ENCODE data around the gene SSBP2. TPM values are rescaled to one million over a fixed set of nuclear protein-coding genes. Genes with fewer than 3 reads are reported as not detected.

SSBP2 gene
- total and polyA plus RNA-seq, 2 of the 8 experiments (the other 6 are each of a cell fraction or from before 2014, with no cell fraction given) = 21.5 to 36.2 TPM

GRCh38 chr5:81418606-81419005 lies 332.3 kb downstream of the SSBP2 start:
- Histone ChIP-seq H3K9ac (replicated peaks in 1 of 4; ENCODE audit: extremely low read depth in 1 of 4, low read depth in 3 of 4, low read length in 3 of 4) (no peak overlapping the region), H3K4me3 (ENCODE audit: extremely low read depth in 1 of 4, insufficient read depth in 2 of 4, low read depth in 3 of 4, low read length in 4 of 4) (no peak overlapping the region), H3K36me3 (ENCODE audit: control insufficient read depth in 2 of 4, insufficient read depth in 4 of 4, low read length in 3 of 4) (no peaks in the 10 kb centered on the region), H3K4ac (replicated peaks; ENCODE audit: insufficient read length, low read depth, low read length) (no peak overlapping the region), H2BK120ac (replicated peaks; ENCODE audit: low read depth, low read length) (no peak overlapping the region), H3K23me2 (ENCODE audit: low read depth, low read length) (no peaks in the 10 kb centered on the region), H3K14ac (ENCODE audit: insufficient read length) (no peak overlapping the region), H3K23ac (ENCODE audit: insufficient read length) (no peak overlapping the region), H2BK5ac (ENCODE audit: low read depth, low read length) (no peak overlapping the region), H3K79me1 (ENCODE audit: low read depth, low read length) (no peaks in the 10 kb centered on the region), H3K9me3 (ENCODE audit: insufficient read depth in 2 of 2, low read depth in 1 of 2, low read length in 1 of 2) (no peaks in the 10 kb centered on the region), H2BK15ac (ENCODE audit: low read length) (no peak overlapping the region), H3K4me1 (replicated peaks in 1 of 4; ENCODE audit: control insufficient read depth in 3 of 4, insufficient read depth in 4 of 4, low read length in 3 of 4) (no peaks in the 10 kb centered on the region), H2AK5ac (ENCODE audit: low read depth, low read length) (no peak overlapping the region), H3K79me2 (ENCODE audit: control insufficient read depth in 1 of 2, insufficient read depth in 2 of 2, low read length in 2 of 2) (no peaks in the 10 kb centered on the region), H2BK12ac (ENCODE audit: low read depth, low read length) (no peak overlapping the region), H3K4me2 (ENCODE audit: insufficient read depth in 1 of 2, low read depth in 2 of 2, low read length in 2 of 2) (no peak overlapping the region), H4K91ac (replicated peaks; ENCODE audit: insufficient read length, low read length) (no peak overlapping the region), H3K56ac (replicated peaks; ENCODE audit: insufficient read length, low read depth, low read length) (no peak overlapping the region), H3K18ac (ENCODE audit: extremely low read depth, low read length) (no peak overlapping the region), H3K27ac (ENCODE audit: low read depth, low read length) (no peak overlapping the region), H4K8ac (ENCODE audit: extremely low read depth, insufficient read depth, low read length) (no peak overlapping the region), H4K5ac (ENCODE audit: insufficient read length, low read depth, low read length) (no peak overlapping the region), H2BK20ac (ENCODE audit: low read length) (no peak overlapping the region), H2AFZ (ENCODE audit: low read length) (no peak overlapping the region), H4K20me1 (replicated peaks in 1 of 2; ENCODE audit: control insufficient read depth in 1 of 2, insufficient read depth in 2 of 2, low read length in 2 of 2) (no peaks in the 10 kb centered on the region), H3K27me3 (replicated peaks in 1 of 4; ENCODE audit: control insufficient read depth in 3 of 4, extremely low read depth in 1 of 4, insufficient read depth in 3 of 4, low read length in 3 of 4) (no peaks in the 10 kb centered on the region)
- DNase-seq (ENCODE audit: low read depth in 1 of 2, low spot score in 2 of 2) = no peak
- ChIA-PET CTCF (ENCODE audit: partially characterized antibody) (interaction anchor here (1.1 kb wide), 1 partner anchor 13 kb away, joined by 4 read pairs; no protein-coding TSS in a partner anchor), POLR2A (ENCODE audit: partially characterized antibody) (no interaction called here)
- FAIRE-seq = no peak
- TF ChIP-seq USF2 (IDR thresholded peaks at IDR 0.05; ENCODE audit: low read length) (no peak), TAF7 (optimal IDR thresholded peaks at IDR 0.05; ENCODE audit: borderline replicate concordance, low read depth, low read length) (no peak), E2F6 (IDR thresholded peaks at IDR 0.05) (no peak), TBP (IDR thresholded peaks at IDR 0.05; ENCODE audit: low read depth, low read length) (no peak), EP300 (IDR thresholded peaks at IDR 0.05; ENCODE audit: borderline replicate concordance in 1 of 2, low read depth in 2 of 2, low read length in 2 of 2) (no peak), TAF1 (IDR thresholded peaks at IDR 0.05; ENCODE audit: low read depth, low read length) (no peak), NRF1 (IDR thresholded peaks at IDR 0.05; ENCODE audit: low read depth, low read length) (no peak), KDM1A (IDR thresholded peaks at IDR 0.05; ENCODE audit: borderline replicate concordance, low read length) (no peak), HDAC6 (IDR thresholded peaks at IDR 0.05; ENCODE audit: low read depth, low read length) (no peak), RAD21 (IDR thresholded peaks at IDR 0.05 in 1 of 2, conservative IDR thresholded peaks at IDR 0.05 in 1 of 2; ENCODE audit: low read depth in 2 of 2, low read length in 2 of 2) (no peak), EZH2 (IDR thresholded peaks at IDR 0.05; ENCODE audit: low read depth, low read length, severe bottlenecking) (no peak), SRF (IDR thresholded peaks at IDR 0.05; ENCODE audit: low read depth, low read length) (no peak), MAX (IDR thresholded peaks at IDR 0.05) (no peak)
